GM12891 (cell line): ENCODE results near the gene RPAIN.

Experiments used
- PAX5 ChIP-seq: IDR thresholded peaks from 2 replicates; pipeline ENCODE4 v1.6.1; 2011; ENCODE audit warnings: low read length, moderate library complexity, mild to moderate bottlenecking; ENCODE audit not compliant: insufficient read depth, severe bottlenecking
- POLR2A ChIP-seq: IDR thresholded peaks from 2 replicates; pipeline ENCODE4 v1.6.1; 2011; ENCODE audit warnings: low read depth, low read length, control low read depth
- POLR2AphosphoS5 ChIP-seq: IDR thresholded peaks from 2 replicates; pipeline ENCODE4 v1.6.1; 2011; ENCODE audit warnings: low read depth, low read length, control low read depth
- POU2F2 ChIP-seq: IDR thresholded peaks from 2 replicates; pipeline ENCODE4 v1.6.1; 2011; ENCODE audit warnings: low read depth, mild to moderate bottlenecking, control low read depth, low read length, moderate library complexity
- SPI1 ChIP-seq: IDR thresholded peaks from 2 replicates; pipeline ENCODE4 v1.6.1; 2011; ENCODE audit warnings: low read depth, low read length, control low read depth
- TAF1 ChIP-seq: IDR thresholded peaks from 2 replicates; pipeline ENCODE4 v1.6.1; 2011; ENCODE audit warnings: low read depth, low read length, control low read depth

DNA sequence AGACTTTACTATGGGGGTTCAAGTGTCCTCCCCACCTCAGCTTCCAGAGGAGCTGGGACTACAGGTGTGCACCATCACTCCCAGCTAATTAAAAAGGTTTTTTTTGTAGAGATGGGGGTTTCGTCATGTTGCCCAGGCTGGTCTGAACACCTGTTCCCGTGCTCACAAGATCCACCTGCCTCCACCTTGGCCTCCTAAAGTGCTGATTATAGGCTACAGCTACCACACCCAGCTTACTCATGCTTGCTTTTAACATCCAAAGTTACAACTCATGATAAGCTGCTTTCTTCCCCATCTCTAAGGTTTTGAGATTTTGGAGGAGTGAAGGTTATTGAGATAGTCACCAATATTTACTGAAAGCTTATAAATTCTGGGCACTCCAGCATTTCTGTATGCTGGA lies 3.1 kb upstream of the RPAIN start:
- TF ChIP-seq POLR2A (no peak), POU2F2 (no peak), POLR2AphosphoS5 (no peak), TAF1 (no peak), PAX5 (no peak), SPI1 (no peak)
